ENCODE results near the gene CNN3.

Gene CNN3

DNA sequence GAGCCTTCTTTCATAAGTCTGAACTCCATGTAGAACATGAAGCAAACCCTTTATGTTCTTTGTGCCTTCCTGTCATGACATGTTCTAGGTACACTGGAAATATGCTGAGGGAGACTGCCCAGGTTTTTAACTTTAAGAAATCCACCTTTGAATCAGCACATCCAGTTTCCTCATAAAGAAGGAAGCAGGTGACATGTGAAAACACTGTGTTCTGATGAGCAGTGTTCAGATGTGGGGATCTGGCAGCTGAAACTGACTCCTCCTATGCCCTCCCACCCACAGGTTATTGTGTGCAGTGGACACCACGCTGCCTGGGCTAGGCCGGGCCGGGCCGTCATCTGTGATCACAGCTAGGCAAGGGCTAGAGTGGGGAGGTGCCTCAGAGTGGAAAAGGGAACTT, 51.1 kb downstream of the CNN3 start:
- H3K27ac ChIP-seq: no peak overlapping the region
- no peaks in the 10 kb centered on the region for H3K36me3 ChIP-seq
- H3K27me3 ChIP-seq: peaks cover 5% of the 10 kb centered on the region
- no peak overlapping the region for H3K4me3 ChIP-seq (ENCODE audit: low read depth in 1 of 2, low read length in 1 of 2)
- no peaks in the 10 kb centered on the region for H3K9me3 ChIP-seq
- TF ChIP-seq, protein P1, sequence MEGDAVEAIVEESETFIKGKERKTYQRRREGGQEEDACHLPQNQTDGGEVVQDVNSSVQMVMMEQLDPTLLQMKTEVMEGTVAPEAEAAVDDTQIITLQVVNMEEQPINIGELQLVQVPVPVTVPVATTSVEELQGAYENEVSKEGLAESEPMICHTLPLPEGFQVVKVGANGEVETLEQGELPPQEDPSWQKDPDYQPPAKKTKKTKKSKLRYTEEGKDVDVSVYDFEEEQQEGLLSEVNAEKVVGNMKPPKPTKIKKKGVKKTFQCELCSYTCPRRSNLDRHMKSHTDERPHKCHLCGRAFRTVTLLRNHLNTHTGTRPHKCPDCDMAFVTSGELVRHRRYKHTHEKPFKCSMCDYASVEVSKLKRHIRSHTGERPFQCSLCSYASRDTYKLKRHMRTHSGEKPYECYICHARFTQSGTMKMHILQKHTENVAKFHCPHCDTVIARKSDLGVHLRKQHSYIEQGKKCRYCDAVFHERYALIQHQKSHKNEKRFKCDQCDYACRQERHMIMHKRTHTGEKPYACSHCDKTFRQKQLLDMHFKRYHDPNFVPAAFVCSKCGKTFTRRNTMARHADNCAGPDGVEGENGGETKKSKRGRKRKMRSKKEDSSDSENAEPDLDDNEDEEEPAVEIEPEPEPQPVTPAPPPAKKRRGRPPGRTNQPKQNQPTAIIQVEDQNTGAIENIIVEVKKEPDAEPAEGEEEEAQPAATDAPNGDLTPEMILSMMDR (IDR thresholded peaks at IDR 0.05): no peak
- no peaks in the 10 kb centered on the region for H3K4me1 ChIP-seq (ENCODE audit: control insufficient read depth in 1 of 2, insufficient read depth in 1 of 2, low read depth in 1 of 2, low read length in 1 of 2)

DNA sequence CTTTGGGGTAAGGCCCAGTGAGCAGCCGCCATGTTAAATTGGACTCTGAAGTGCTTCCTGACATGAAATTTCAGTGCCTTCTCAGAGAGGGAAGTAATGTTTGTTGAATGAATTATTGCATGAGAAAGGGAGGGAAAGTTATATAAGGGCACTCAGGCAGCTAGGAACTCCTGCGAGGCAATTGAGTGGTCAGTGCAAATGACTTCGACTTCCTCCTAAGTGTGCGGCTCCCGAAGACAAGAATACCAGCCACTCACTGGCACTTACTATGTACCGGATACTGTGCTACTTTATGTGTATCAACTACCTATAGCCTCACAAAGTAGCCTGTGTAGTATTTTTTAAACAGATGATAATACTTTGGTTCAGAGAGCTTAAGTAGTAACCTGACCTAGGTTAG, 52.5 kb downstream of the CNN3 start:
- Histone ChIP-seq H3K4me3 (ENCODE audit: low read depth in 1 of 2, low read length in 1 of 2) (no peak overlapping the region), H3K27me3 (peaks cover 5% of the 10 kb centered on the region), H3K4me1 (ENCODE audit: control insufficient read depth in 1 of 2, insufficient read depth in 1 of 2, low read depth in 1 of 2, low read length in 1 of 2) (no peaks in the 10 kb centered on the region), H3K36me3 (no peaks in the 10 kb centered on the region), H3K9me3 (no peaks in the 10 kb centered on the region), H3K27ac (no peak overlapping the region)
- TF ChIP-seq, protein P1 (IDR thresholded peaks at IDR 0.05): no peak

DNA sequence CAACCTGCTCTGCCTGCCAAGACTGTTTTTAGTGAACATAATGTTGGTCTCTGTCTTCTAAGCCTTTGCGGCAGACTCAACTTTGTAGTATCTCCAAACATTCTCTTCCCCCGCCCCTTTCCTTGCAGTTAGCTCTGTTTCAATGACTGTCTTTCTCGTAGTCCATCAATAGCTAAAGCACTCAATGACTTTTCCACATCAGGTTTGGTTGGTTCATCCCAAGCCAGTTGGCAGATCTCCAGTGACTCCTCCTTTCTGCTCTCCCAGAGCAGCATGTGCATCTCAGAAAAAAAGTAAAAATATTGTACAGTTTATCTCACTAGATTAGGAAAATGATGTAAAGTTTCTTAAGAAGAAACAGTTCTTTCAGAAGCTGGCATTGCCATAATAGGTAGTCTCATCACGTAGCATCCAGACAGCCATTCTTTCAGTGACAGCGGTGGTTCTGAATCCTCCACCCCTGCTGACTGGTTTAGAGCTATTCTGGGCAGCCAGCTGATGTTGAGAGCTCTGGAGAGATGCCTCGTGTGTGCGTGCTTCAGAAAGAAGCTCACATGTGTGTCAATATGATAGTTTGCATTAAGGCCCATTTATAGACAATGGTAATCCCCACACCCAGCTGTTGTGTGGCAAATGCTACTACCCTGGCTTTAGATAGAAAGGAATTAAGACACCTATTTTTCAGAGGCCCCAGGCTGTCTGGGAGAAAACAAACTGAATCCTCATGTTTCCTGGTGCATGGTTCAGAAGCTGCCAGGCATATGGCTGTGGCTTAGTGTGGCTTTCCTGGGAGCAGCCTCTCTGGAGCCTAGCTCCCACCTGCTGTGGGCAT, 53.2 kb downstream of the CNN3 start:
- Histone ChIP-seq H3K36me3 (no peaks in the 10 kb centered on the region), H3K9me3 (no peaks in the 10 kb centered on the region), H3K27ac (no peak overlapping the region), H3K4me1 (ENCODE audit: control insufficient read depth in 1 of 2, insufficient read depth in 1 of 2, low read depth in 1 of 2, low read length in 1 of 2) (no peaks in the 10 kb centered on the region), H3K4me3 (ENCODE audit: low read depth in 1 of 2, low read length in 1 of 2) (no peak overlapping the region), H3K27me3 (peaks cover 5% of the 10 kb centered on the region)
- TF ChIP-seq, protein P1 (IDR thresholded peaks at IDR 0.05): no peak

DNA sequence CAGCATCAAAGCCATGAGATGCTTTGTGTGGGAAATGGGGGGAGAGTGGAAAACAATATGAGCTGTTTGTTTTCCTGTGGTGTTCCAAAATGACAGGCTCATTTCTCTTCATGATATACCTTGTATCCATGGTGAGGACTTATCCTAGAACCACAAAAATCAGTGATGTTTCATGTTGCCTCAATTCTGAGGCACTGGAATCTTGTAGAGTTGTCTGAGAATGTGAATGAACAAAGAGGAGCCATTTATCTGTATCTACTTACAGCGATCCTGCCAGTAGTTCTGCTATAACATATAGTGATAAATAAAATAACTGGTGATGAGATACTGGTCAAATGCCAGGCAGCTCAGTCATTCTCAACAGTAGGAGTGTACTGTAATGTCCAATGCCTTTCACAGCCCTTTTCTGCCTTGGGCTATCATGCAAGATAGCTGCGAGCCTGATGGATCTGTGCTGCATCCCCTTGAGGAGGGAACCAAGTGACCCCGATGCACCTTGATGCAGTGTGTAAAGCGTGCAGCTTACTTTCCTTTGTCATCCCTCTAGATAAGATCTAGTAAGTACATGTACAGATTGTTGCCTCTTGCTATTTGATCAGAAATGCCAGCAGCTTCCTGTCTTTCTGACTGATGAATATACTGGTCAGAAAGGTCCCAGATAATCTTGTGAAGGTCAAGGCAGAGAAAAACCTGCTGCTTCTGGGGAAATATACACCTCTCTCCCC, 54.0 kb downstream of the CNN3 start:
- no peaks in the 10 kb centered on the region for H3K9me3 ChIP-seq
- no peaks in the 10 kb centered on the region for H3K36me3 ChIP-seq
- H3K27ac ChIP-seq: no peak overlapping the region
- H3K27me3 ChIP-seq: peaks cover 5% of the 10 kb centered on the region
- no peaks in the 10 kb centered on the region for H3K4me1 ChIP-seq (ENCODE audit: control insufficient read depth in 1 of 2, insufficient read depth in 1 of 2, low read depth in 1 of 2, low read length in 1 of 2)
- TF ChIP-seq, protein P1 (IDR thresholded peaks at IDR 0.05): no peak
- no peak overlapping the region for H3K4me3 ChIP-seq (ENCODE audit: low read depth in 1 of 2, low read length in 1 of 2)

DNA sequence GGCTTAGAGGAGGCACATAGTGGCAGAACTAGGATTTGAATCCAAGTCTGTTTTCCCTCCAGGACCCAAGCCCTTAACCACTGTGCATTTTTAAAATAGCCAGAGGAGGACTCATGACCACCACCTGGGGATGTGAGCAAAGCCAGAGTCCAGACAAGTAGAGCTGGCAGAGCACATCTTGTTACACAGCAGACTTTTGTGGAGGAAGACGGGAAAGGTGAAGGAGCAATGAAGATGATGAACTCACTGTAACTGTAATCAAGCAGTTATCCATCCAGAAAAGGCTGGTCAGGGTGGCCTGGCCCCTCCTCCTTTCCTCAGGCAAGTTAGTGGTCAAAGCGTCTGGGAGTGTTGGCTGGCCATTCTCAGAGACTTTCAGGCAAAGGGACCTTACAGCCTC, 55.9 kb downstream of the CNN3 start:
- H3K27ac ChIP-seq: no peak overlapping the region
- TF ChIP-seq, protein P1 (IDR thresholded peaks at IDR 0.05): no peak
- no peaks in the 10 kb centered on the region for H3K36me3 ChIP-seq
- no peaks in the 10 kb centered on the region for H3K9me3 ChIP-seq
- H3K4me1 ChIP-seq (ENCODE audit: control insufficient read depth in 1 of 2, insufficient read depth in 1 of 2, low read depth in 1 of 2, low read length in 1 of 2): no peaks in the 10 kb centered on the region
- peaks cover 3% of the 10 kb centered on the region for H3K27me3 ChIP-seq
- H3K4me3 ChIP-seq (ENCODE audit: low read depth in 1 of 2, low read length in 1 of 2): no peak overlapping the region

All from neutrophil (primary cell).